ENCODE measurements around the gene LRCH4. TPM values are rescaled to one million over a fixed set of nuclear protein-coding genes. Genes with fewer than 3 reads are reported as not detected.

LRCH4 gene
- total RNA-seq, 6 experiments from 2014 or later = 19.5 to 39.1 (median 24.7) TPM

DNA sequence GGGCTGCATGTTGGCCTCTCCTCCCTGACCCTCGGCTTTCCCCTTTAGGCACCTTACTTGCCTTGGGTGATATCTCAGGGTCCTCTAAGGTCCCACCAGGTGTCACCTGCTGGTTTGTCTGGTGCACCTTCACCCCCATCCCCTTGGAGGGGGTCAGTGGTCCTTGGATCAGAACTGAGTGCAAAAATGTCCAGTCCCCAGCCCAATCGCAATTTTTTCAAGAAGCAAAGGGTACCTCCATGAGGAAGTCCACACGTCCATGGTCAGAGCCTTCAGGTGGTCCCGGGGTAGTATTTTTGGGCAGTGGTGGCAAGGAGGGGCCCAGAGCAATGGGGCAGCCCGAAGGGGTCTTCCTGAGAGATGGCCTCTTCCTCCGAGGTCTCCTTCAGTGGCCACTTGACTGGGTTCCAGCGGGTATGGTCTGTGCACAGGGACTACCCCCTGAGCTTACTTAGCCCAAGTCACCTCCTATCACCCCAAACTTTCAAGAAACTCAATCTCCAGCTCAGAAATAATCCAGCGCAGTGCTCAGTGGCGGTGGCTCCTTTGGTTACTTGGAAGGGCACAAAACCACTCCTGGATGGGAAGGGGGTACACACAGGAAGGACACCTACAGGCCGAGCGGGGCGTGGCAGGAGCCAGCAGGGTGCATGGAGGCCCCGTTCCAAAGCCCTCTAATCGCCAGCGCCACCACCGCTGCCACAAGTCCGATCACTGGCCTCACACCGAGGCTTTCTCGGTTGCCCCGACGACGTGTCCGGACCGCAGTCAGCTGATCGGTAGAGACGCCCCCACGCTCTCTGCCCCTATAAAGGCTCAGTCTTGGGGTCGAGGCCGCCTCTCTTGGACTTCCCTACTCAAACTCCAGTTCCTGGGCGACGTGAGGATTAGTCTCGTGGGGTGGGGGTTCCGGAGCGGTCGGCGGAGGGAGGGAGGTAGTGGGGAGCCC lies 16.8 kb downstream of the LRCH4 start:
- H3K4me1 ChIP-seq = peaks cover 0 to 63% (median 31%) of the 10 kb centered on the region in 4 donors
- peak overlapping the region; percentile 78 to 96 (median 90) for H3K27ac ChIP-seq
- TF ChIP-seq POLR2A (IDR thresholded peaks at IDR 0.05) (peak; percentile 84), CTCF (IDR thresholded peaks at IDR 0.05) (peak; percentile 51 to 81 (median 60))
- intact Hi-C loops (cut with DNase I) = loop anchor here in 1 of 2 donors (10.0 kb wide), 1 partner anchor 126 kb away; the partner anchor contains the start of gene GIGYF1
- no peaks in the 10 kb centered on the region for H3K9me3 ChIP-seq
- H3K36me3 ChIP-seq = peaks cover 0 to 9% (median 3%) of the 10 kb centered on the region in 4 donors
- no peaks in the 10 kb centered on the region for H3K27me3 ChIP-seq
- H3K4me3 ChIP-seq = peak overlapping the region; percentile 23 to 49 (median 49)
- peak; percentile 91 to 97 (median 97) for DNase-seq
- peak; percentile 56 to 69 (median 59) for ATAC-seq
- WGBS (ENCODE audit: insufficient coverage, low coverage, low lambda C conversion rate, missing lambda C conversion rate) = 12% methylated on average over 22 of the region's 36 CpGs

DNA sequence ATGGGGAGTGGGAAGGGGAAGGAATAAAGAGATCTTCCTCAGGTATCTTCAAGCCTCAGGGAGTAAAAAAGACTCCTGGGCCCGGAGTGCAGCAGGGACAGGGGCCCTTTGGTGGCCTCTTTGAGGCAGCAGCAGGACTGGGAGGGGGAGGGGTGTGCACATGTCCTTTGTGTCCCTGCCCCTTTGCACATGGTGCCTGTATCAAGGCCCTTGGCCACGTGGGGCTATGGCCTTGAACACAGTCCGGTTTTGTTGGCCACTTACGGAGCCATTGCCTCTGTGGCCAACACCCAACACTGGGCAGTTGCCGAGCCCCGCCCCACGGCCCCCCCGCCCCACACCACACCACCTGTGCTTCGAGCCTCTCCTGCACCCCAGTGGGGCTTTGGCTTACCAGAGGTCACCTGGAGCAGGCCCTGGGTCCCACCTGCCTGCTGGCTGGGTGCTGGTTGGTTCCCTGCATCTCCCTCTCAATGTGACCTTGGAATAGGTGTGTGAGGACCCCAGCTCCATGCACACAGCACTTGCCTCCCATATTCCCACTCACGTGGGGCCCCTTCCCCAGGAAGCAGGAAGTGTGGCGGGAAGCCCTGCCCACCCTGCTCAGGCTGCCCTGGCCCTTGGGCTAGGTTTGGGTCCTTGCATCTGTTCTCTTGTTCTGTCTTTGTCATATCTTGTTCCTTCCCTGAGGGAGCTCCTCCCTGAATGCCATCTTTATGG lies 17.6 kb downstream of the LRCH4 start:
- intact Hi-C loops (cut with DNase I) = loop anchor here in 1 of 2 donors (10.0 kb wide), 1 partner anchor 126 kb away; the partner anchor contains the start of gene GIGYF1
- Histone ChIP-seq H3K4me3 (peak overlapping the region in 2 of 3 donors; percentile 49), H3K27me3 (no peaks in the 10 kb centered on the region), H3K36me3 (peaks cover 0 to 15% (median 4%) of the 10 kb centered on the region in 4 donors), H3K27ac (peak overlapping the region; percentile 78 to 96 (median 90)), H3K9me3 (no peaks in the 10 kb centered on the region), H3K4me1 (peaks cover 0 to 70% (median 34%) of the 10 kb centered on the region in 4 donors)
- 0% methylated on average over 3 of the region's 11 CpGs for WGBS (ENCODE audit: insufficient coverage, low coverage, low lambda C conversion rate, missing lambda C conversion rate)
- ATAC-seq (peak; percentile 27 to 59 (median 53)), DNase-seq (peak; percentile 87 to 97 (median 94))
- TF ChIP-seq CTCF (IDR thresholded peaks at IDR 0.05) (no peak), POLR2A (IDR thresholded peaks at IDR 0.05) (peak; percentile 37)

DNA sequence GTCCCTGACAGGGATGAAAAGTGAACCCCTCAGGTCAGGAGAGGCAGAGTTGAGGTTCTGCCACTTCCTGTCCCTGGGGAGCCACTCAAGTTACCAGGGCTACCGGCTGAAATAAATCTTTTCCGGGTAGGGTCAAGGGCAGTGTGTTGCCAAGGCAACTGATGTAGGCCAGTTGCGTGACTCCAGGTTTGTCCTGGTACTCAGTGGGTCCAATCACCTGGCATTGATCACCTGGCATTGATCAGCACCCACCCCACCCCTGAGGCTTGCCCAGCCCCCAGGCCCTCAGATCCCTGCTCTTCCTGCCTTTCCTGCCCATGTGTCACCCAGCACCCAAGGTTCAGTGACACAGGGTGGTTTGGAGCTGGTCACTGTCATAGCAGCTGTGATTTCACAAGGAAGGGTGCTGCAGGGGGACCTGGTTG lies 18.2 kb downstream of the LRCH4 start:
- peak; percentile 17 to 27 (median 24) for ATAC-seq
- Histone ChIP-seq H3K9me3 (no peaks in the 10 kb centered on the region), H3K36me3 (peaks cover 0 to 19% (median 8%) of the 10 kb centered on the region in 4 donors), H3K4me3 (peak overlapping the region in 1 of 3 donors; percentile 9), H3K4me1 (peaks cover 0 to 70% (median 34%) of the 10 kb centered on the region in 4 donors), H3K27ac (peak overlapping the region; percentile 63 to 96 (median 90)), H3K27me3 (no peaks in the 10 kb centered on the region)
- 0% methylated on average over 1 of the region's 3 CpGs for WGBS (ENCODE audit: insufficient coverage, low coverage, low lambda C conversion rate, missing lambda C conversion rate)
- peak; percentile 71 to 87 (median 85) for DNase-seq
- intact Hi-C loops (cut with DNase I) = loop anchor here in 1 of 2 donors (10.0 kb wide), 1 partner anchor 127 kb away; the partner anchor contains the start of gene GIGYF1
- no peak for TF ChIP-seq CTCF (IDR thresholded peaks at IDR 0.05)
- no peak for TF ChIP-seq POLR2A (IDR thresholded peaks at IDR 0.05)

All from right lobe of liver (tissue), 6 donors.